COLO668 (cell line): ENCODE results near the gene HUS1B.
"Not testable (repeated sequence)": the region's sequence is repeated elsewhere in the genome, so short reads cannot be mapped to it uniquely, and the experiment has no call there.

ENCODE experiments used
- DNase-seq: peaks from one replicate; lab custom pipeline; 2025; ENCODE audit not compliant: unreplicated experiment; lab: John Stamatoyannopoulos, UW

The HUS1B gene

GRCh38 chr6:656460-657252 is at the start of gene HUS1B:
HUS1B (minus strand) TSS chr6:657100; CDS start chr6:656944, 156 bp downstream.
- no peak for DNase-seq

GRCh38 chr6:706146-706545 is 49.2 kb upstream of the HUS1B start:
- DNase-seq: no peak

GRCh38 chr6:705047-705446 is 48.1 kb upstream of the HUS1B start:
- no peak for DNase-seq

GRCh38 chr6:704046-704445 is 47.1 kb upstream of the HUS1B start:
- no peak for DNase-seq

- DNase-seq: no peak
Observed at GRCh38 chr6:703552-703951, 46.7 kb upstream of the HUS1B start.

GRCh38 chr6:701700-702479 is 45.0 kb upstream of the HUS1B start:
- no peak for DNase-seq

- no peak for DNase-seq
Observed at GRCh38 chr6:701215-701614, 44.3 kb upstream of the HUS1B start.

GRCh38 chr6:700490-700889 is 43.6 kb upstream of the HUS1B start:
- no peak for DNase-seq

GRCh38 chr6:699319-699718 is 42.4 kb upstream of the HUS1B start:
- DNase-seq: no peak

- DNase-seq: not testable (repeated sequence)
Observed at GRCh38 chr6:694431-695126, 37.7 kb upstream of the HUS1B start.

GRCh38 chr6:693723-694009 is 36.8 kb upstream of the HUS1B start:
- no peak for DNase-seq

- DNase-seq: peak; percentile 88
Observed at GRCh38 chr6:692858-693722, 36.2 kb upstream of the HUS1B start, which contains the start of gene EXOC2. EXOC2 (minus strand) TSS chr6:693139; CDS start chr6:637818, 55,321 bp downstream.

GRCh38 chr6:692356-692851 is 35.5 kb upstream of the HUS1B start:
- DNase-seq: peak; percentile 60

- DNase-seq: no peak
Observed at GRCh38 chr6:689223-689622, 32.3 kb upstream of the HUS1B start.

- DNase-seq: no peak
Observed at GRCh38 chr6:686497-686896, 29.6 kb upstream of the HUS1B start.

GRCh38 chr6:684831-685636 is 28.1 kb upstream of the HUS1B start:
- no peak for DNase-seq

- DNase-seq: peak; percentile 46
Observed at GRCh38 chr6:683742-684440, 27.0 kb upstream of the HUS1B start.

GRCh38 chr6:680666-681340 is 23.9 kb upstream of the HUS1B start:
- DNase-seq: no peak

- DNase-seq: no peak
Observed at GRCh38 chr6:680251-680650, 23.4 kb upstream of the HUS1B start.
